Calu3 (cell line): ENCODE results near the gene PRKN. TPM values are rescaled to one million over a fixed set of nuclear protein-coding genes. Genes with fewer than 3 reads are reported as not detected.

Experiments used
- BruUV-seq: library from RNA; stranded (reverse); fragments of 400-500 nt; replicated peaks from 2 replicates; lab custom pipeline; 2021; lab: Mats Ljungman, UMichigan
- CTCF ChIA-PET: fragments of 300-600 bp; sonication (Branson Sonifier 250); formaldehyde crosslinking; loops from one replicate; lab custom pipeline; 2022; ENCODE audit warnings: antibody characterized with exemption; lab: Charles Lee
- DNase-seq: peaks from one replicate; pipeline ENCODE4 v3.0.0; 2022
- H3K27ac Mint-ChIP-seq: one replicate; pipeline ENCODE4 v1.8.0; 2022; ENCODE audit warnings: mixed read lengths; ENCODE audit not compliant: unreplicated experiment
- H3K27me3 Mint-ChIP-seq: one replicate; pipeline ENCODE4 v1.8.0; 2022; ENCODE audit warnings: mixed read lengths; ENCODE audit not compliant: unreplicated experiment
- H3K36me3 Mint-ChIP-seq: one replicate; pipeline ENCODE4 v1.8.0; 2022; ENCODE audit warnings: mild to moderate bottlenecking, moderate library complexity, mixed read lengths; ENCODE audit not compliant: insufficient read depth, unreplicated experiment
- H3K4me1 Mint-ChIP-seq: one replicate; pipeline ENCODE4 v1.8.0; 2022; ENCODE audit warnings: mild to moderate bottlenecking, low read depth, mixed read lengths; ENCODE audit not compliant: unreplicated experiment
- H3K4me3 Mint-ChIP-seq: one replicate; pipeline ENCODE4 v1.8.0; 2022; ENCODE audit warnings: mild to moderate bottlenecking, low read depth, moderate library complexity, mixed read lengths; ENCODE audit not compliant: unreplicated experiment
- H3K9me3 Mint-ChIP-seq: one replicate; pipeline ENCODE4 v1.8.0; 2022; ENCODE audit warnings: low read depth, mixed read lengths; ENCODE audit not compliant: unreplicated experiment
- intact Hi-C: fragments of 100-400 bp; cut with micrococcal nuclease; formaldehyde crosslinking; loops from one replicate; pipeline ENCODE4 v1.10.0; 2022; ENCODE audit not compliant: unreplicated experiment
- total RNA-seq: library from RNA; stranded (reverse); gene quantifications from 2 replicates; pipeline ENCODE4 v1.2.3, GENCODE V29; 2022
- TF ChIP-seq, protein P1 (sequence below): fragments of 200-600 bp; IDR thresholded peaks from one replicate; pipeline ENCODE4 v1.8.0; 2022; ENCODE audit warnings: antibody characterized with exemption; ENCODE audit not compliant: unreplicated experiment

PRKN gene
- total RNA-seq, 1 experiment from 2014 or later = 3.8 TPM

DNA sequence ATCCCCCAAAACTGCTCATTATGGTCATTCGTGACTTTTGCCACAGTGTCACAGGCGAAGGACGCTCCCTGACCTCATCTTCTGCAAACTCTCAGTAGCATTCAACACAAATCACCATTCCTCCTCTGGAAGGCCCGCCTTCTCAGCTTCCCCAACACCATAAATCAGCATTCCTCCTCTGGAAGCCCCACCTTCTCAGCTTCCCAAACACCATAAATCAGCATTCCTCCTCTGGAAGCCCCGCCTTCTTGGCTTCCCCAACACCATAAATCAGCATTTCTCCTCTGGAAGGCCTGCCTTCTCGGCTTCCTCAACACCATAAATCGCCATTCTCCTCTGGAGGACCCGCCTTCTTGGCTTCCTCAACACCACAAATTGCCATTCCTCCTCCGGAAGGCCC is 1165.7 kb downstream of the PRKN start:
- H3K4me3 Mint-ChIP-seq = no peak overlapping the region
- BruUV-seq = no TSS peak
- TF ChIP-seq, protein P1, sequence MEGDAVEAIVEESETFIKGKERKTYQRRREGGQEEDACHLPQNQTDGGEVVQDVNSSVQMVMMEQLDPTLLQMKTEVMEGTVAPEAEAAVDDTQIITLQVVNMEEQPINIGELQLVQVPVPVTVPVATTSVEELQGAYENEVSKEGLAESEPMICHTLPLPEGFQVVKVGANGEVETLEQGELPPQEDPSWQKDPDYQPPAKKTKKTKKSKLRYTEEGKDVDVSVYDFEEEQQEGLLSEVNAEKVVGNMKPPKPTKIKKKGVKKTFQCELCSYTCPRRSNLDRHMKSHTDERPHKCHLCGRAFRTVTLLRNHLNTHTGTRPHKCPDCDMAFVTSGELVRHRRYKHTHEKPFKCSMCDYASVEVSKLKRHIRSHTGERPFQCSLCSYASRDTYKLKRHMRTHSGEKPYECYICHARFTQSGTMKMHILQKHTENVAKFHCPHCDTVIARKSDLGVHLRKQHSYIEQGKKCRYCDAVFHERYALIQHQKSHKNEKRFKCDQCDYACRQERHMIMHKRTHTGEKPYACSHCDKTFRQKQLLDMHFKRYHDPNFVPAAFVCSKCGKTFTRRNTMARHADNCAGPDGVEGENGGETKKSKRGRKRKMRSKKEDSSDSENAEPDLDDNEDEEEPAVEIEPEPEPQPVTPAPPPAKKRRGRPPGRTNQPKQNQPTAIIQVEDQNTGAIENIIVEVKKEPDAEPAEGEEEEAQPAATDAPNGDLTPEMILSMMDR = no peak
- CTCF ChIA-PET = no interaction called here
- intact Hi-C loops = no loop called here
- no peak for DNase-seq
- no peaks in the 10 kb centered on the region for H3K4me1 Mint-ChIP-seq
- no peaks in the 10 kb centered on the region for H3K36me3 Mint-ChIP-seq
- no peak overlapping the region for H3K27ac Mint-ChIP-seq
- no peaks in the 10 kb centered on the region for H3K9me3 Mint-ChIP-seq
- H3K27me3 Mint-ChIP-seq = no peaks in the 10 kb centered on the region

DNA sequence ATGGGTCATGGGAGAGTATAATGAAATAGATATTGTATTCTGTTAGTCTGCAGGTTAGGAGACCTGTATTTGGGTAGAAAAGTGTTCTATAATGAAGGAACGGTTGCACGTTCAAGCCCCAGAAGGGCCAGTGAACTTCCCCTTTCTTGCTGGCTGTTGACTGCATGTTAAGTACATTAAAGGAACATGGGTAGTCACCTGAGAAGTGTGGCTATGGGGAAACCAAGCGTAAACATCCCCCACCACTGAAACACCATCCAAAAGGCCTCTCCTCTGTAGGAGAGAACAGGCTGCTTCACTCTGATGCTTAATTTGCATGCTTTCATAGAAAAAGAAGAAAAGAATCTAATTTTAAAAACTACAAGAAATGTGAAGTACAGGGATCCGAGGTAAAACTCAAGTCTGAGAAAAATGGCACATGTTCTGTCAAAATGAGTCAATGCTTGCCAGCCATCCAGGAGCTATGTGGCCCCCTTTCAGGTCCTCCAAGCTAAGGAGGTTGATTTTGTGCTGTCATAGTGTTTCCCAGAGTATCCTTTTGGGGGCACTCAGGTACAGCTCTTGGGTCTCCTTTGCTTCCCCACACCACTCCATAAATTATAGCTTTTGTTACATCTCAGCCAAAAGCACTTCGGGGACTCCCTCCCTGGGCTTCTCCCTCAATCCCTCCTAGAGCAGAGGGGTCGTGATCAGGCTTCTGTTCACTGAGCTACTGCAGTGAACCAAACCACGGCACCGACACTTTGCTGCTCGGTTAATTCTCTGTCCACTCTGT is 1170.0 kb downstream of the PRKN start:
- DNase-seq = peak; percentile 8
- TF ChIP-seq, protein P1 = no peak
- peaks cover 8% of the 10 kb centered on the region for H3K9me3 Mint-ChIP-seq
- no peaks in the 10 kb centered on the region for H3K27me3 Mint-ChIP-seq
- no peaks in the 10 kb centered on the region for H3K36me3 Mint-ChIP-seq
- H3K4me1 Mint-ChIP-seq = no peaks in the 10 kb centered on the region
- no peak overlapping the region for H3K4me3 Mint-ChIP-seq
- intact Hi-C loops = loop anchor here (5.0 kb wide), 1 partner anchor 140 kb away; no protein-coding TSS in a partner anchor
- BruUV-seq = no TSS peak
- CTCF ChIA-PET = interaction anchor here (1.0 to 1.4 kb wide), 3 partner anchors 135 to 1179 kb away, joined by 3 to 7 read pairs (median 3); no protein-coding TSS in a partner anchor
- H3K27ac Mint-ChIP-seq = no peak overlapping the region

GRCh38 chr6:161554883-161555282 is 1172.7 kb downstream of the PRKN start:
- Mint-ChIP-seq H3K9me3 (peaks cover 14% of the 10 kb centered on the region), H3K27me3 (no peaks in the 10 kb centered on the region), H3K4me1 (peaks cover 8% of the 10 kb centered on the region), H3K4me3 (no peak overlapping the region), H3K27ac (no peak overlapping the region), H3K36me3 (no peaks in the 10 kb centered on the region)
- no TSS peak for BruUV-seq
- CTCF ChIA-PET = no interaction called here
- TF ChIP-seq, protein P1 = no peak
- no peak for DNase-seq
- intact Hi-C loops = loop anchor here (5.0 kb wide), 1 partner anchor 142 kb away; no protein-coding TSS in a partner anchor

DNA sequence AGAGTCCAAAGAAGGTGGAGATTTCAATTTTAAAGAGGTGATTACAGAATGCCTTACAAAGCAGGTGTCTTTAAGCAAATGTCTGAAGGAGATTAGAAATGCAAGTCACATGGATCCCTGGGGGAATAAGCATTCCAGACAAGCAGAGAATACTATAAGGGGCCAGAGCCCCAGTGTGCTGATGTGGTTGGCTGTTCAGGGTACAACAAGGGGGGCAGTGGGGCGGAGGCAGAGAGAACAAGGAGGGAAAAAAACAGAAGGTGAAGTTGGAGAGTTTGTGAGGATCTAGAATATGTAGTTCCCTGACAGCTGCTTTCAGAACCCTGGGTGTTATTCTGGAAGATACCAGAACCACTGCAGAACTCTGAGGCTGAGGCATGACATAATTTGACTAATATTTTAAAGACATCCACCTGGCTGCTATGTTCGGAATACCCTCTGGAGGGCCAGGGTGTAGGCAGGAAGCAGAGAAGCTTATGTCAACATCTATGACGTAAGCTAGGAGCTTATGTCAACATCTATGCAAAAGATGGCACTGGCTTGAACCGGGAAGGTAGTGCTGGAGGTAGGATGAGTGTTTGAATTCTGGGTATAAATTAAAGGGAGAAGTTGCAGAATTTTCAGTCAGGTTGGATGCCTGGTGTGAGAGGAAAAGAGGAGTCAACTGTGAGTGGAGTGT is 1177.5 kb downstream of the PRKN start:
- Mint-ChIP-seq H3K4me3 (no peak overlapping the region), H3K36me3 (no peaks in the 10 kb centered on the region), H3K4me1 (peaks cover 14% of the 10 kb centered on the region), H3K27ac (peak overlapping the region; percentile 18), H3K9me3 (peaks cover 11% of the 10 kb centered on the region), H3K27me3 (no peaks in the 10 kb centered on the region)
- BruUV-seq = no TSS peak
- CTCF ChIA-PET = interaction anchor here (0.9 kb wide), 1 partner anchor 10 kb away, joined by 8 read pairs; no protein-coding TSS in a partner anchor
- intact Hi-C loops = no loop called here
- DNase-seq = peak; percentile 59
- TF ChIP-seq, protein P1 = no peak
